Thyroid gland (tissue), 4 donors: ENCODE data around the gene GJA9.

Experiments used
- POLR2A ChIP-seq, 2 donors: fragments of 450-650 bp; IDR thresholded peaks; one replicate each; pipeline ENCODE4 v1.6.1; 2017; ENCODE audit warnings: antibody characterized with exemption in 2 of 2, mild to moderate bottlenecking in 2 of 2, moderate library complexity in 1 of 2
- TF ChIP-seq, protein P1 (sequence below), 6 experiments: fragments of 200-600 bp in 3 of 6; fragments of 450-650 bp in 3 of 6; sonication (generic) in 3 of 6; IDR thresholded peaks; one replicate each; pipeline ENCODE4 v1.5.1; 2016 to 2019; ENCODE audit warnings: antibody characterized with exemption in 6 of 6, mild to moderate bottlenecking in 2 of 6, inconsistent platforms in 1 of 6, moderate library complexity in 1 of 6

DNA sequence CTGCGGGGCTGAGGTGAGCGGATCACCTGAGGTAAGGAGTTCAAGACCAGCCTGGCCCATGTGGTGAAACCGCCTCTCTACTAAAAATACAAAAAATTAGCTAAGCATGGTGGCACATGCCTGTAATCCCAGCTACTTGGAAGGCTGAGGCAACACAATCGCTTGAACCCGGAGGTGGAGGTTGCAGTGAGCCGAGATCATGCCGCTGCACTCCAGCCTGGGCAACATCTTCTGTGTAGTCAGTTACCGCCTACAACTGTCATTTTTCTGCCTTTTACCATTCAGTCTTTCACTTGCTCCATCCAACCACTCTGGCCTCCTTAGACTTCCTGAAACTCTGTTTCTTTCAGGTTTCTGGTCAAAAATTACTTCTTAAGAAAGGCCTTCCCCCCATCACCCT, 10.4 kb downstream of the GJA9 start:
- TF ChIP-seq, protein P1, sequence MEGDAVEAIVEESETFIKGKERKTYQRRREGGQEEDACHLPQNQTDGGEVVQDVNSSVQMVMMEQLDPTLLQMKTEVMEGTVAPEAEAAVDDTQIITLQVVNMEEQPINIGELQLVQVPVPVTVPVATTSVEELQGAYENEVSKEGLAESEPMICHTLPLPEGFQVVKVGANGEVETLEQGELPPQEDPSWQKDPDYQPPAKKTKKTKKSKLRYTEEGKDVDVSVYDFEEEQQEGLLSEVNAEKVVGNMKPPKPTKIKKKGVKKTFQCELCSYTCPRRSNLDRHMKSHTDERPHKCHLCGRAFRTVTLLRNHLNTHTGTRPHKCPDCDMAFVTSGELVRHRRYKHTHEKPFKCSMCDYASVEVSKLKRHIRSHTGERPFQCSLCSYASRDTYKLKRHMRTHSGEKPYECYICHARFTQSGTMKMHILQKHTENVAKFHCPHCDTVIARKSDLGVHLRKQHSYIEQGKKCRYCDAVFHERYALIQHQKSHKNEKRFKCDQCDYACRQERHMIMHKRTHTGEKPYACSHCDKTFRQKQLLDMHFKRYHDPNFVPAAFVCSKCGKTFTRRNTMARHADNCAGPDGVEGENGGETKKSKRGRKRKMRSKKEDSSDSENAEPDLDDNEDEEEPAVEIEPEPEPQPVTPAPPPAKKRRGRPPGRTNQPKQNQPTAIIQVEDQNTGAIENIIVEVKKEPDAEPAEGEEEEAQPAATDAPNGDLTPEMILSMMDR (IDR thresholded peaks at IDR 0.05), result no peak
- TF ChIP-seq POLR2A (IDR thresholded peaks at IDR 0.05), result no peak
